CD4-positive, alpha-beta T cell treated with Interleukin-15 for 1 hour (primary cell): Measurements from ENCODE around the gene CHIT1.
"Not testable (repeated sequence)": the region's sequence is repeated elsewhere in the genome, so short reads cannot be mapped to it uniquely, and the experiment has no call there.

ENCODE experiments used
- DNase-seq: peaks from one replicate; pipeline ENCODE4 v3.0.0-alpha.2; 2020

The CHIT1 gene

GRCh38 chr1:203229471-203230135 lies at the start of gene CHIT1:
CHIT1 (minus strand) TSS chr1:203229673; CDS start chr1:203229636, 37 bp downstream.
- DNase-seq, result no peak

DNA sequence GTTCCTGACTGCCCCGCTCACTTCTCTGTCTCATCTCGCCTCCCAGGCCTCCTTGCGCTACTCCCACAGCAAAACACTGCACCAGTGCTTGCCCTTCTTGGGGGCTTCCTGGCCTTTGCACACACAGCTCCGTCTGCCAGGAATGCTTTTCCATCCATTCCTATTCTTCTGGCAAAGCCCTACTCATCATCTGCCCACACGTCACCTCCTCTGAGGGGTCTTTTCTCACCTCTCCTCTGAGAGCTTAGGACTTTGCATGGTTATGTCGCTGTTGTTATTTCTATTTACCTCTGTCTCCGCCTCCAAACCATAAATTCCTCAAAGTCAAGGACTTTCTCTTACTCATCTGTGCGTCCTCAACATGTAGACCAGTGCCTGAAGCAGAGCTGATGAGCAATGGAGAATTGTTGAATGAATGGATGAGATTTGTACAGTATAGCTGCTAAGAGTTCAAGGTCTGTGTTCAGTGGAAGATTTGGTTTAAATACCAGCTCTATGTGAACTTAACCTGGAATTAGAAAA lies 49.5 kb upstream of the CHIT1 start:
- no peak for DNase-seq

GRCh38 chr1:203278082-203278884 lies 48.8 kb upstream of the CHIT1 start:
- peak; percentile 40 for DNase-seq

GRCh38 chr1:203276916-203277545 lies 47.6 kb upstream of the CHIT1 start:
- DNase-seq, result no peak

DNA sequence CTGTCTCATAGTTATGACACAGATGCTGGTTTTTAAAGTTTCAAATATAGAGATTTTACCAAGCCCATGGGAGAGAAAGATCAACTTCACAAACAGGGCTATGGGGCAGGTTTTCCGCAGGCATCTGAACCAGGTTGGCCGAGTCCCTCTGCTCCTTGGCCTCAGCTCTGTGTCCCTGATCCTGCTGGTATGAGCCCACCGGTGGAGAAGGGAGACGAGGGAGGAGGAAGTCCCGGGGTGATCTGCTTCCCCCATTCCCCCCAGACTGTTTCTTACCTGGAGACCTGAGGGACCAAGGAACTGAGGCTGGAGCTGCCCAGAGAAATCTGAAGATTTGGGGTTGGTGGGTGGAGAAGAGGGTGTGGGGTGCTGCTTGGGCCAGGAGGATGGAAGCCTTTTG lies 46.9 kb upstream of the CHIT1 start:
- DNase-seq, result no peak

DNA sequence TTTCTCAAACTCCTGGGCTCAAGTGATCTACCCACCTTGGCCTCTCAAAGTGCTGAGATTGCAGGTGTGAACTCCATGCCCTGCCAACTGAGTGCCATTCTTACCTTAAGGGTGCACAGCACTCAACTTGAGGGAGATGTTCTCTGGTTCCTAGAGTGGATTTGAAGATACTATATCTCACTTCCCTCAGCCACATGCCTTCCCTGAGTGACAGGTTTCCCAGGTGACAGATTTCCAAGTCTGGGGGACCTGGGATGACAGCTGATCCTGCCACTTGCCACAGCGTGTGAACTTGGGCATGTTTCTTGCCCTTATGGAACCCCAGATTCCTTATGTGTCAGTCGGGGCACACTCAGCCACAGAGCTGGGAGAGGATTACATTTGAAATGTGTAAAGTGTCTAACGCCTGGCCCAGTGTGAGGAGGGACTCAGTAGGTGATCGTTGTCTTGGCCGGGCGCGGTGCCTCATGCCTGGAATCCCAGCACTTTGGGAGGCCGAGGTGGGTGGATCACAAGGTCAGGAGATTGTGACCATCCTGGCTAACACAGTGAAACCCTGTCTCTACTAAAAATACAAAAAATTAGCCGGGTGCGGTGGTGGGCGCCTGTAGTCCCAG lies 46.3 kb upstream of the CHIT1 start:
- DNase-seq, result no peak

DNA sequence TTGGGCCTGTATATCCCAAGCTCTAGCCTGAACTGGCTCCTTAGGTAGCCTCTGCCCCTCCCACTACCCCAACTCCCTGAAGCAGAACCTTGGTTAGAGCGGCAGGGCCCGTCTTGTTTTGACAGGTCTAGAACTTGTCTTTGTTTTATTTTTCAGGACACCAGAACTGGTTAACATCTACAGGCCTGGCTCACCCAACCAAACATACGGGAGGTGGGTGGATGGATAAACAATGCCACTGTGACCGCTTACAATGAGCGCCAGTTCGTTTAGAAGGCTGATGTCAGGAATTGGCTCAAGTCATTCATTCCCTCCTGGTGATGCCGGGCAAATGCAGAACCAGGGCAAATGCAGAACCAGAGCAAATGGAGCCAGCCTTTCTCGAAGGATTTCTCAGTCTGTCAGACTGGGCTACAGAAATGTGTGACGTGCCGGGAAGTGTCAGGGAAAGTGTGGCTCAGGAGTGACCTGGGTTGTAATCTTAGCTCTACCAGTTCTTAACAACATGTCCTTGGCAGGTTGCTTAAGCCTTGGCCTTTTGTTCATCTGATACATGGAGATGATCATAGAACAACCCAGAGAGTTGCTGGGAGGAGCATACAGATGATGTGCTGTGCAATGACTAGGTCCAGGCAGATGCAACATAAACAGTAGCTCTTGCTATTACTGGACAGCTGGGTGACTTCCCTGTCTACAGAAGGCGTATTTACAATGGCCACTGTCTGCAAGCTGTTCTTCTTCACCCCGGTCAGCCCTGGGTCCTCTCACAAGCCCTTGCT lies 45.3 kb upstream of the CHIT1 start:
- DNase-seq, result no peak

- DNase-seq, result peak; percentile 60
These were observed 44.6 kb upstream of the CHIT1 start for GRCh38 chr1:203273869-203274602.

- DNase-seq, result peak; percentile 90
These were observed 43.9 kb upstream of the CHIT1 start for GRCh38 chr1:203273206-203273868.

DNA sequence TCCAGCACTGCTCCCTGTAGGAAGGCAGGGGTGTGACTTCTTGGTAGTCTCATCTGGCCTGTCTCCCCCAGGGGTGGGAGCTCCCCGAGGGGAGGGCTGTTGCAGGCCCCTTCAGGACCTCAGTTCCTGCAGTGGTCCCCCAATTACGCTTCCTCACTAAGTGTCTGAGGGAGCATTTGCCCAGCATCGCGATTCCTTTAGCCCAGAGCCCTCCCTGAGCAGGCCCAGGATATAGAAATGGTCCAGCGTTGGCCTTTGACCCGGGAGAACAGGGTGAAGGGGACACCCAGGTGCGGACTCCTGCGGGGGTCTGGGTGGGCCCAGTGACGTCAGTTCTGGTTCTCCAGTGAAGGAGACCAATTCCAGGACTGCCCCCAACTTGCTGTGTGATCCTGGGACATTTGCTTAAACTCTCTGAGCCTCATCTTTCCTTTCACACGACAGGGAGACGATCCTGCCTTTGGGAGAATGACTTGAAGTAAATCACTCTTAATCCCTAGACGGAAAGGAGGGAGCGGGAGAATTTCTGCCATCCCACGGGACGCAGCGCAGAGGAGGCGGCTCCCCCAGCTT lies 43.2 kb upstream of the CHIT1 start:
- DNase-seq, result no peak

GRCh38 chr1:203271962-203272632 lies 42.6 kb upstream of the CHIT1 start:
- no peak for DNase-seq

DNA sequence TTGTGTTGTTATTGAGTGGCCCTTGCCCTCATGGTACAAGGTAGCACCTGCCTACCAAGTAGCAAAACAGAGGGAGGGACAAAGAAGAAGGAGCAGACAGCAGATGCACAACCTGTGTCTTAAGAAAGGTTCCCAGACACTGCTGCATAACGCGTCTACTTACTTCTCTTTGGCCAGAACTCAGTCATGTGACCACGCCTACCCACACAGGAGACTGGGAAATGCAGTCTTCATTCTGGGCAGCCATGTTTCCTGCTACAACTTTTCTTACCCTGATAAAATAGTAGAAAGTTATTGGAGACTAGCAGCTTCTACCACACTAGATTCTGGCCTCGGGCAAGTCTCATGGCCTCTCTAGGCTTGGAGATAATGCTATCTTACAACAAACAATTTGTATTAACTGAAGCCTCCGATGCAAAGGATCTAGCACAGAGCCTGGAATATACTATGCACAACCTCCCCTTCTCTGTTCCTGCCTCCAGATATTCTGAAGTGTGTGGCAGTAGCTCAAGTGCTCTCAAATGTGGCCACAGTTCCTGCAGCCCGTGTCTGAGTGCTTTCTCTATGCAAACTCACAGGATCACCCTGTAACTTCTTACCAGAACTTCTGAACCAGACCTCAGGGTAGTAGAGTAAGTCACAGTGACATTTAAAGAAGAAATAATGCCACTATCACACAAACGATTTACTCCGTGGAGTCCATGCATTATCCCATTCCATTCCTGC lies 41.7 kb upstream of the CHIT1 start:
- peak; percentile 79 for DNase-seq

DNA sequence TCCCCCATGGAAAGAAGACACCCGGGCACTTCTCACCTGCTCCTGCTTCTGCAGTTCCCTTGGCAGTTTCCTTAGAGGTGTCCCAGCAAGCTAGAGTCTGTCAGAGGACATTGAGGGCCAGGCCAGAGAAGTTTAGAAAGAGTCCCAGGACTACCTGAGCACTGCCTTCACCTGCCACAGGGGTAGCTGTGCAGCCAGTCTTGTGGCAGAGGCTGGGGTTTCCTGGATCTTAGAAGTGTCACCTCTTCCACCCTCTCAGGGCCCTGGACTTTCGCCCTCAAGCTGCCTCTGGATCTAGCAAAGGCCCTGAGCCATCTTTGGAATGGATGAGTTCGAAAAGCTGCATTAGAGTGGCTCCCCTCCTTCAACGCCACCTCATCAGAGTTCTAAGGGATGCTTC lies 41.0 kb upstream of the CHIT1 start:
- DNase-seq, result no peak

GRCh38 chr1:203269654-203270020 lies 40.2 kb upstream of the CHIT1 start:
- DNase-seq, result no peak

DNA sequence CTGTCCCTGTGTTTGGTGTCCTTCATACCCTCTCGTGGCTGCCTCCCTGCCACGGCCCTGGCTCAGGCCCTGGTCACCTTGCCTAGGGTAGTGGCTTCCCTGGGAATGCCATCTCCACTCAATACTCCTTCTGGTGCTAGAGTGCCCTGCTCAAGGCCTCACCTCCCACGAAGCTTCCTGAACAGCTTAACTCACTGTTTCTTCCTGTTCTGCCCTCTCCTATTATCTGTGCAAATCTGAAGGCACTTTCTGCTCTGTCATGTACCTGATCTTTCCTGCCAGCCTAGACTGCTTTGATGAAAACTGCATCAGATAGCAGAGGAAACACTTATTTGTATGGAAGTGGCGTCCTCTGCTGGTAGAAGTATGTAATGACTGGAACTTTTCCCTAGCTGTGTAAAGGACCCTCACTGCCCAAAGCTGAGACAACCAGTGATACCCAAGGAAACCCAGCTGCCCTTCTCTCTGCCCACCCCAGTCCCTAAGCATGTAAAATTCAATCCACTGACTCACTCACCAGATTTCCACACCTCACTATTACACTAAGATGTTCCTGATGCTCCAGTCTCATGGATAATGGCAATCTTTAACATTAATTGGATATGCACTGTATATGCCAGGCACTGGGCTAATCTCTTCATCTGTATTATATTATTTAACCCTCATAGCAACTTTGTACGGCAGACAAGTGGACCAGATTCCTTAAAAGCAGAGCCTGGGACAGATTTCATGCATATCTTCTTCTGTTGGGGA lies 39.6 kb upstream of the CHIT1 start:
- peak; percentile 55 for DNase-seq

DNA sequence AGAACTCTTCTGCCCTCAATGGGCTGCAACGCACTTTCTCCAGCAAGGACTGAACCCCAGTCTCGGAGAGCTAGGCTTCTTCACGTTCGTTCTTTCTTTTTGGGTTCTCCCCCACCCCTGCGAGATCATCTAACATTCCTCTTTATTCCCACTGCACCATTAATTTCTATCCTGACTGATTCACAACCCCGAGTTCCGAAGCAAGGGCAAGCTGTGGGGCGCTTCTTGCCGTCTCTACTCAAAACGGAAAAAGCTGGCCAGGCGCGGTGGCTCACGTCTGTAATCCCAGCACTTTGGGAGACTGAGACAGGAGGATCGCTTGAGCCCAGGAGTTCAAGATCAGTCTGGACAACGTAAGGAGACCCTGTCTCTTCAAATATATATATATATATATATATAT lies 38.4 kb upstream of the CHIT1 start:
- DNase-seq, result no peak

DNA sequence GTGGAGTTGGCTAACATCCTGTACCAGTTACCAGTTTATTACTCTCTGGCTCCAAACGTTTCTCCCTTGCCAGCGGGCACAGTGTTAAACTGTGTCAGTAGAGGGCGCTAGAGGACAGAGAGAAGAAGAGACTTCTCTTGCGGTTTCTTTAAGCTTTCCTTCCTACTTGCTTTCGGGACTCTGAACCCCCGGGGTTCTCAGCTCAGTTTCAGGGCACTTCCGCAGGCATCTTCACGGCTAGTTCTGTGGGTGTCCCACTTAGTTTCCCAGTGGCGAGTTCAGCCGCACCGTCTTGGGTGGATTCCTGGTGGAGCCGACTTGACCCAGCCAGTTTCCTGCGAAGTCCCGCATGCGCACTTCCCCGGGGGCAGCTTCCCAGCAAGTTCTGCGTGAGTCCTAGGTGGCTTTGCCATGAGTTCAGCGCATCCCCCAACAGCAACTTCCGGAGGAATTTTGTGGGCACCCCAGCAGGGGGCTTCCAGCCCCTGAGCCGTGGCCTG lies 37.9 kb upstream of the CHIT1 start:
- peak; percentile 80 for DNase-seq

- not testable (repeated sequence) for DNase-seq
These were observed 36.7 kb upstream of the CHIT1 start for GRCh38 chr1:203266140-203266539.

DNA sequence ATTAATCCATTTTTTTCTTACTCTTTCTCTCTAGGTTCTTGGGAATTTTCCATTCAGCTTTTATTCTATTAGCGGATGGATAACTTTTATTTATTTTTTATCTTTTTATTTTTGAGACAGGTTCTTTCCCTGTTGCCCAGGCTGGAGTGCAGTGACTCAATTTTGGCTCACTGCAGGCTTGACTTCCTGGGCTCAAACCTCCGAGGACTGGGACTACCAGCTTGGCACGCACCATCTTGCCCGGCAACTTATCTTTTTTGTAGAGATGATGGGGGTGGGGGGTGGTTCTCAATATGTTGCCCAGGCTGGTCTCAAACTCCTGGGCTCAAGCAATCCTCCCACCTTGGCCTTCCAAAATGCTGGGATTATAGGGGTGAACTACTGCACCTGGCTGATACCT lies 36.1 kb upstream of the CHIT1 start:
- DNase-seq, result no peak
